Stimulated activated CD4-positive, alpha-beta T cell treated with anti-CD3 and anti-CD28 coated beads, Interleukin-2, amount 100 ng/mL, for 24 hours (primary cell): ENCODE results near the gene MIPEP.

Experiments
- DNase-seq, 2 donors: peaks; one replicate each; pipeline ENCODE4 v3.0.0-alpha.2; 2020

Gene MIPEP

DNA sequence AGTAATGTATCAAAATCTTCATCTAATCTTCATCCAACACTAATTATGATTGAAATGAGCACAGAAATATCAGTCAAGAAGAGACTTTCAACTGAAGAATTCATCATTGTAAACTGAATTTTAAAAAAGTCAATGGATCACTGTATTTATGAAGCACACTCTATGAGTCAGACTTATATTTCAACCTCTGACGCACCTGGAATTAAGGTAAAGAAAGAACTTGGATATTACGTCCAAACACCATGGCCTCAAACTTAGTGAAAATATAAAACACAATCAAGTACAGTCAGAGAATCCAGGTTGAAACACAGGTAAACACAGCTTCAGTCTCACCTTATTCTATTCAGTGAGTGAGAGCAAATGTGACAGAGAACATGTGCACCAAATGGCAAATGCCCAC is 39.5 kb downstream of the MIPEP start:
- no peak for DNase-seq

DNA sequence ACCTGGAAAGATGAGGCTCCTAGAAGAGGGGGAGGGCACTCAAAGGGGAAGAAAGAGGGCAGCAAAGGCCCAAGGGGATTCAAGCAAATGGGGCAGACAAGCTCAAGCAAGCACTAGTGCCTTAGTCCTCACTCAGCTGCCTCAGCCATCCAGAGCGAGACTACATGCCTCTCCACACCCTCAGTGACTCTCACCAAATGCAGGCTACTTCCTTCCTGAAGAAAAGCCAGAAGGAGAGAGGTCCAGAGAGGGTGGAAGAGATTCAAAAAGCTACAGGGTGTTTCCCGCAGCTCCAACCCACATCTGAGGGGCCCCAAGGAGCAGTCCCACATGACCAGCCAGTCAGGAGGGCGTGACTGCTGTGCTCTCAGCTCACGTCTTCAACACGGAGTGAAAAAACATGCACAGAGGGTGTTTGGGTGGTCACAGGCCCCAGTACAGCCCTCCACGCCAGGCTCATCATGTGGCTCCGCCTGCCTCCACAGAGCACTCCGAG is 40.5 kb downstream of the MIPEP start:
- no peak for DNase-seq

DNA sequence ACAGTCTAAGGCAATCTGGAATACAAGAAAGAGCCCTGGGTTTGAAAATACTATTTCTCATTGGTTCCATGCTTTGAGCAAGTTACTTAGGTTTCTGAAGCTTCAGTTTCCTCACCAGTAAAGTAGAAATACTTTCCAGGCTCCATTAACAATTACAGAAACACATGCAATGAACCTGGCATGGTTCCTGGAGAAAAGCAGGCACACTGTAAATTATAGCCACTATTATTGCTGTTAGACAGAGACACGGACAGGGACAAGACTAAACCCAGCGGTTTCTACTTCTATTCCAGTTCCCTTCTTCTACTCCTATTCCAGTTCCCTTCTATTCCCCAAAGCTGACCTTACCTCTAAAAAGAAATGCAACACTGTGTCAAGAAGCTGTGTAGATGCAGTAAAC is 41.2 kb downstream of the MIPEP start:
- DNase-seq, result no peak

DNA sequence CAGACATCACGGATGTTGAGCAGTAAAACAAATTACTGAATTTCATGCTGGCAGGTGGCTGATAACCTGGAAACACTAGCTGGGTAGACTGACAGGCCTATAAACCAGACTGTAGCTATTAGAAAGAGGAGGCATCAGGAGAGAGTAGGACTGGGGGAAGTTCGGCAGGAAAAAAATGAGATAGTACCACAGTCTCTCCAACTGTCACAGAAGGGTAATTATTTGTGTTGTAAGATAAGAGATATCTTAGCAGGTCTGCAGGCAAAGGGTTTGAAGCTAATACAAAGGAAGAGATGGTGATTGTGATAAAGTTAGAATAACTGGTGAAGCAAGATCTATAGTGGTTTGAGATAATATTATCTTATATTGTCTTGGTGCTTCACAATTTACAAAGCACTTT is 41.7 kb downstream of the MIPEP start:
- no peak for DNase-seq

DNA sequence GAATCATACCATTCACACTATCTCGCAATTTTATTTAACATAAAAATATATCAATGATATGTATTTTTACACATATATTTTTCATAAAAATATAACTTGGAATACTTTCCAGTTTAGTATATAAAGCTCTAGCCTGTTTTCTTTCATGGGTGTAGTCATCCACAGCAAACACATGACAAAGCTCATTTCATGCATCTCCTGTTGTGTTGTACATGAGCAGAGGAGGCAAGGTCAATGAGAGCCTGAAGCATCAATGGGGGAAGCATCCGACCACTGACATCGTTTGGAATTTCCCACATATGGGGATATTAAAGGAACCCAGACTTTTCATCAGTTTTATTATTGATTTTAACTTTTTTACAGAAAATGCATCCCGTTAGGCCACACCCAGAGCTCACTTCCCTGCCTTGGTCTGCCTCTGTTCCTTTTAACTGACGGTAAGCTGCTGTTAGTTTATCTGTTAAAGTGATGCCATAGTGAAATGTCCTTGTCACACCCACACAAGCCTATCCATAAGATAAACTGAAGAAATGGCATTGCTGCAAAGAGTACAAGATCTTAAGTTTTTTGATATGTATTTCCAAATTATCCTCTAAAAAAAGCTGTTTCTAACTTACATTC is 44.0 kb downstream of the MIPEP start:
- no peak for DNase-seq

DNA sequence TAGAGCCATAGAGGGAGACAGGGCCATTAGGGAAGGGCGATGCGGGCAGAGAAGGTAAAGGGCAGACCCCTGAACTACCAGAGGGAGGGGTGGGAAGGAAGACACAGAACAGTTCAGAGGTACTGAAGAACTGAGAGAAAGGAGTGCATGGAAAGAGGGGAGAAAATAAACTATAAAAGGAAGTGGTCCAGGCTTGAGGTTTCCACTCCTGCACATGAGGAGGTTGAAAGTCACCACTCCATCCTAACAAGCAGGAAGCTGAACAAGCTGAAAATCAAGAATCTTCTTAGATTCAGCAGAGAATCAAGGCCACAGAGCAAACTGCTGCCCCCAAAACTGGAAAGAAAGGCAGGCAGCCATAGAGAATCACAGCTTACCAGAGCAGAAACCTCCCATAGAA is 45.1 kb downstream of the MIPEP start:
- no peak for DNase-seq

DNA sequence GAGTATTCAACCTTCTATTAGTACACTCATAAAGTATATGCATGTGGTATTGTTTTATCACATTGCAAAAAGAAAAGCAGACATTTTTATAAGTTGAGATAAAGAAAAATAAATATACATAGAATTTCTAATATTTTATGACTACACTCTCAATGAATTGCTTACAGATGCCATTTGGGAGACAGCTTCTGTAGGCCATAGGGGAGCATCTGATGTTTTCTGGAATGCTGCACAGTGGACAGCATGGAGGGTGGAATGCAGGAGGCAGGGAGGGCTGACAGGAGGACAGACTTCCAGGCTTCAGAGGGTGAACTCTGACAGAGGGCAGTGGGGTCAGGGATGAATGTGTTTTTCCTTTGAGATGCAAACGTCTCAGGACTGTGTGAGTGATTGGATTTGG is 45.8 kb downstream of the MIPEP start:
- DNase-seq, result no peak

DNA sequence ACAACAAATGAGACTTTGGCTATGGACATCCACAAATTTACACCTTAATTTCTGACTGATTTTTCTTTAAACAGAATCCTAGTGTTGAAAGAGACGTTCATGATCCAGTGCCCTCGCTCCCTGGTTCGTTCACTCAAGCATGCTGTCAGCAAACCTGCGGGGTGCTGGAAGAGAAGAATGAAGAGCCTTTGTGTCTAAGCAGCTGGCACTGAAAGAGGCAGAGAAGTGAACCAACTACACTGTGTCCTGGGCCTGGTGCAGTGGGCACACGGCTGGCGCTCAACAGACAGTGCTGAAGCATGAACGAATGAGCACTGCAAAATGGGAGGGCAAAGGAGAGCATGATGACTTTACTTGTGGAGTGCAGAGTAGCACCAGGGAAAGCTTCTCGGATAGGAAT is 46.8 kb downstream of the MIPEP start:
- no peak for DNase-seq

DNA sequence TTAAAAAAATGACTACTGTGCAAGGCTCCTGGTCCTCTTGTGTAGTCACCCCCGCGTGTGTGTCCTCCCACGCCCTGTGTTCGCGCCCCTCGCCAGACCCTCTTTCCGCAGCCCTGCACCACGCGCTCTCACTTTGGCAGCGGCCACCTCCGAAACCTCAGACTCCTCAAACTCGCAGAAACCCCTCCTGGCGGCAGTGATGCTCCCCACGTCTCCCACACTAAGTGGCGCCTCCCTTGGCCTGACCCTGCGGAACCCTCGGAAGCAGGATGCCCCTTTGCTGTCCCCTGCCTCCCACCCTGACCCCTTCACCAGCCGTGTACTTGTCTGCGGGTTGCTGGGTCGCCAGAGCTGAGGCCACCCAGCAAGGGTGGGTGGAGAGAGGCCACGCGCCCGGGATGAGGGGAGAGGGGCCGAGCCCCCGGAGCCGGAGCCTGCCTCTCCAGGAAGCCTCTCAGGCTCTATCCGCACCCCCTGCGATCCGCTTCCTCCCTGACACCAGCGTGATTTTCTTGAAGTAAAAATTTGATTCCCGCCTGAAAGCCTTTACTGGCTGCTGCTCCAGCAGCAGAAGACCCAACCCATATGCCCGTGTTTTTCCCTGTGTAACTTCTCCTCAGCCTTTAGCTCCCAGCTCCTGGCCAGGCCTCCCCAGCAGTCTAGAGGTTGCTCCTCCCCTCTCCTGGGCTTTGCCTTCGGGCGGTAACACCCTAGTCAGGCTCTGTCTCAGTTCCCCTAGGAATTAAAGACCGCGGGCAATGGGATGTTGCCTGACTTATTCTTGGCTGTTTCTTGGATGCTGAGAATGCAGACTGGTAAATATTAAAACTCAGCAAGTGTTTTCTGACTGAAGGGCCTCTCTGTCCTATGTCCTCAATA is 55.2 kb downstream of the MIPEP start:
- DNase-seq, result no peak

DNA sequence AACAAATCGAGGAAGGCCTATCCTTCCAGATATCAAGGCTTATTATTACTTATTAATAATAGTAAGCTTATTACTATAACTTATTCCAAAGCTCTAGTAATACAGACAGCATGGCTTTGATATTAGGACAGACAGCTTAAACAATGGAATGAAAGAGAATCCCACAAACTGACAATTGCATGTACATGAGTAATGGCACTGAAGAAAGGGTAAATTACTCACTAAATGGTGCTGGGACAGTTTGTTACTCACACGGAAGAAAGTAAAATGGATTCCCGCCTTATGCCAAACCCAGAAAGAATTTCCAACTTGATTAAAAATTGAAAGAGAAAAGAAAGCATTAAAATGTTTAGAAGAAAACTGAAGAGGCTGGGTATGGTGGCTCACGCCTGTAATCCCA is 60.3 kb downstream of the MIPEP start:
- DNase-seq, result no peak

DNA sequence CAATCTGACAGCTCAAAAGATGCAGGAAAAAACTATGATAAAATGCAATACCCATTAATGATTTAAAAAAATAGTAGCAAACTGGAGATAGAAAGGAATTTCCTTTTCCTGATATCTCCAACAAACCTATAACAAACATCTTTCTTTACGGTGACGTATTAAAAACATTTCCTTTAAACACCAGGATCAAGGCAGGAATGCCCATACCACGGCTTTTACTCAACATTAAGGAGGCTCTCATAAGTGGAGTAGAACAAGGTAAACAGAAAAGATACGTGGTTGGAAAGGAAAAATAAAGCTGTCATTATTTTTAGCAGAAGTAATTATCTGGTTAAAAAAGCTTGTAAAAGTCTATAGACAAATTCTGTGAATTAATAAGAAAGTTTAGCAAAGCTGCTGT is 61.1 kb downstream of the MIPEP start:
- DNase-seq, result no peak

DNA sequence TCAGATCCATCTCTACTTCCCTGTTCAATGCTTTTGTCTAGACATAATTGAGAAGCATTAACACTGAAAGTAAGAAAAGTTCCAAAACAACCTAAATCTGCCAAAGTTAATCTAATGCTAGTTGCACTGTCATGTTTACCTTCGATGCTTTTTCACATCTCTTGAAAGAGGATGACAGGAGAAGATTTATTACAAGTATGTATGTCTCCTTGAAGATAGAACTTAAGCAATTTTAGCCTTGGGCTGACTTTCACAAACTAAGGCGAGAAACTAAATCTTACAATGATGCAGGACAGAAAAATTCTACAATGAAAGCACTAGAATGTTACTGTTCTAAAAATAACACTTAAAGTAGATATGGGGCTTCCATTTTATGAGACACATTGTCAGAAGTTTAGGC is 64.0 kb downstream of the MIPEP start:
- DNase-seq, result no peak

DNA sequence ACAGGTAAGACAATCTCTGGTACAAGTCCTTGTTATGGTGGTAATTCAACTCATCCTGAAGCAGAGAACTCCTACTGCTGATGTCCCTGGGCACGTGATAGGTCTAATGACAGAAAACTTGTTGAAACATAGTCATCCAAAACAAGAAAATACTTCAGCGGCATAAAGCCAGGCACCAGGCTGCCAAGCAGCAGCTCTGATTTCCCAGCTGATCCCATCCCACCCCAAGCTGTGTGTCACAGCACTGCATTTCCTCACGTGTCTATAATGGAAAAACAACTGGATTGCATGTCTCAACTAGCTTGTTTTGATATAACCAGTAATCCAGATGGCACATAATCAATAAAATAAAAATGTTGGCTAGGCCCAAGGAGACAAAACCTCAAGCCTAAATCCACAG is 64.8 kb downstream of the MIPEP start:
- no peak for DNase-seq

DNA sequence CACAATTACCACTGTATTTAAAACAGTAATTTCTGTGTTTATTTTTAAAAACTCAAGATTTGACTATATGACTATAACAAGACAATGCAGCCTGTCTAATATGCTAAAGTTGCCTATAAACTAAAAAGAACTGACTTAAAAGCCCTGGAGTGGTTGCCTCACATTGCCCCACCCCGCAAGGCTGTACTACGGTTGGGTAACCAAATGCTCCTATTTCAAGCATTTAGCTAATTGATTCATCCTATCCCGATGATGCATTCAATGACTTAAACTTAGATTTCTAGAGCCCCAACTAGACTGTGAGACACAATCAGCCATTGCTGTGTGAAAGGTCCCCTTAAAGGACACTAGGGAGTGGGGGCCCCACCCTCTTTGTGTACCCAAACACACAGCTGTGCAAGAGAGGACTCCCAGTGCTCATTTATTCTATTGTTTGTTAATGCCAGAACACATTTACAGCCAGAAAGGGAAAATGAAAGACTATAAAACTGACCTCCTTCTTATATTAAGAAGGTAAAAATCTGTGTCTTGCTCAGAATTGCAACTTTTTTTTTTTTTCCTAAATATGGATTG is 66.9 kb downstream of the MIPEP start:
- DNase-seq, result no peak

DNA sequence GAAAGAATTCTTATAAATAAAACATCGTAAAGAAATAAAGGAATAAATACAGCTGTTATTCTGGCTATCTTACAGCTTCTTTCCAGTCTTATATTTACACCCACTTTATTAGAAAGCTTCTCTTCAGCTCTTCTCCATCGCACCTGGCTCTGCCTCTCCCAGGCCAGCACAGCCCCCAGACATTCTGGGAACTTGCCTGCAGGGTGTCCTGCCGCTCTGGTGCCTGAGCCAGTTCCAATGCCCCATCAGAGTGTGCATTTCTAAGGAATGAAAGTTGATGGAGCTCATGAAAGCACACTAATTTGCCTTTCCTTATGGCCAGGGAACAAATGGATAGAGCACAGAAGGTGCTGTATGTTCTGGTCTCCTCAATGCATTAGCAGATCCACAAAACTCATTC is 68.7 kb downstream of the MIPEP start:
- DNase-seq, result no peak

DNA sequence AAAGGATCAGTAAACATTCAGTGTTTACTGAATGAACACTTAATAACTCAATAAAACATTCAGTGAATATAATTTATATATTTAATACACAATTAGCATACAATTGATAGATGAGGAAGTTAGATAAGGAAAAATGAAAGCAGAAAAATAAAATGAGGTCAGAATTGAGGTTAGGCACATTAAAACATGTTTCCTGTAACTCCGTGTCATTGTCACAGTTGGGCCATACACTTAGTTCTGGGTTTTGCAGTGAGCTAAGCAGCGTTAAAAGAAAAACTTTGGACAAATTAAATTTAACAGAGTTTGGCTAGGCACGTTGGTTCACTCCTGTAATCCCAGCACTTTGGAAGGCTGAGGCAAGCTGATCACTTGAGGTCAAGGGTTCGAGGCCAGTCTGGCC is 71.4 kb downstream of the MIPEP start:
- DNase-seq, result no peak

DNA sequence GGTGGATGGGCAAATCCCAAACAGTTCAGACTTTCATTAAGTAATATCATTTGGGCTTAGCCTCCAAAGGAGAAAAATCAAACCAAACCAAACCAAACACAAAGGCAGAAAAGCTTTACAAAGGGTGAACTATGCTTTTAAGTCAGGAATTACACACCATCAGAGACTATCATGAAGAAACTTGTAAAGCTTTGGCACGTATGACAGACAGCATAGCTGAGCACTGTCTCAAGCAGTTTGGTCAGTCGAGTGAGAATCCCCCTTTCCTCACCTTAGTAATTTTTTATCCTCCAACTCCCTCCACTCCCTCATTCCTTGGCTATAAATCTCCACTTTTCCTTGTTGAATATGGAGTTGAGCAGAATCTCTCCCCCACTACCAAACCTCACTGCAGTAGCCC is 72.1 kb downstream of the MIPEP start:
- DNase-seq, result no peak

DNA sequence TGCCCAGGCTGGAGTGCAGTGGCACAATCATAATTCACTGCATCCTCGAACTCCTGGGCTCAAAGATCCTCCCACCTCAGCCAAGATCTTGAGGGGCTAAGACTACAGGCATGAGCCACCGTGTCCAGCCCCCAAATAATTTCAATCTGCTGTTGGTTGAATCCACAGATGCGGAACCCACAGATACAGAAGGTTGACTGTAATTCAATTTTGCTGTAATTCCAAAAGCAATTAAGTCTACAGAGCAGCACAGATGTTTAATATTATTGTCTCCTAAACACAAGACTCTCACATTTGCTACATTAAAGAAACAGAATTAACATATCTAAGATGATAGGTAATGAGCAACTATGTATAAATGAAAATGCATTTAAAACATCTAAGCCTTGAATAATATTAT is 75.6 kb downstream of the MIPEP start:
- no peak for DNase-seq

DNA sequence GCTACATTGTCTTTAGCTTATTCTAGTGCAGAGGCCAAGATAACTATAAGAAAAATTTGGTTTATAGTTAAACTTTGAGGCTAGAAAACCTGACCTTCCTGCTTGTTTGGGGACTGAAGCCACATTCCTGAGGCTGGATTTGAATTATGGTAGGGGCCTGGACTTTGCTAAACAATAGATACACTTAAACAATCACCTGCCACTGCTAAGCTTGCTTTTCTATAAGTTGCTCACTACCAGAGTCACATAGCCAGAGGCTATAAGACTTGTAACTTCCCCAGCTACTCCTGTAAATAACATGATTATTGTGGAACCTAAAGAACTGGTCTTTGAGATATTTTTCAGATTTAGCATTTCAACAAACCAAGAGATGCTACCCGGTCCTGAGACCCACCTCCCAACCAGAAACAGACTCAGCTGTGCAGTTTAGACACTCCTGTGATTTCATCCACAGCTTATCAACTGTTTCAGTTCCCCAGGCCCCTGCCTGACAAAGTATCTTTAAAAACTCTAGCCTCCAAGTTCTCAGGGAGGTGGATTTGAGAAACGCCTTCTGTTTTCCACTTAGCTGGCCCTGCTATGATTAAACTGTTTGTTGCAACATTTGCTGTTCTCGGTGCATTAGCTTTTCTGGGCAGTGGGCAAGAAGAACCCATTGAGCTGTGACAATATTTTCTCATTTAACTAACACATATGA is 77.7 kb downstream of the MIPEP start:
- DNase-seq, result no peak

DNA sequence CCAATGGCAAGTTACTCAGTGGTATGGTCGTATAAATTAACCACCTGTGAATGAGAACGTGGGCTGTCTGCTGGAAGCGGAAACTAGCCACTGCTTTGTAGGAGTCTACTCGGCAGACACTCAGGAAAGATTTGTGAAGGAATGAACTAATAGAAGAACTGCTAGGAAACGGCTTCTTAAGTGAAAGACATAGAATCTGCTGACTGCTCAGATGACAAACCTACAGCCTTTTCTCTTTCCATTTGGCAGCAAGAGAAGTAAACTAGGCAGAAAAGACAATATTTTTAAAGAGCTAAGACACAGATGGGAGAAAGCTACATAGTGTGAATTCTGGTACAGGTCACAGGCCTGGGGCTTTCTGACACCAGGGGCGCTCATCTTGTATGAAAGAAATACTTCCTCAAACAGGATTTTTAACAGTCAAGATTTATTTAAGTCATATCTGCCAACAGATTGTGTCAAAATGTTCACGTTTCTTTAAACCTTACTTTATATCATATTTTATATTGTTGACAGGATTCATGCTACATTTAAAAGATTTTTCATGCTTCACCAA is 78.4 kb downstream of the MIPEP start:
- no peak for DNase-seq

DNA sequence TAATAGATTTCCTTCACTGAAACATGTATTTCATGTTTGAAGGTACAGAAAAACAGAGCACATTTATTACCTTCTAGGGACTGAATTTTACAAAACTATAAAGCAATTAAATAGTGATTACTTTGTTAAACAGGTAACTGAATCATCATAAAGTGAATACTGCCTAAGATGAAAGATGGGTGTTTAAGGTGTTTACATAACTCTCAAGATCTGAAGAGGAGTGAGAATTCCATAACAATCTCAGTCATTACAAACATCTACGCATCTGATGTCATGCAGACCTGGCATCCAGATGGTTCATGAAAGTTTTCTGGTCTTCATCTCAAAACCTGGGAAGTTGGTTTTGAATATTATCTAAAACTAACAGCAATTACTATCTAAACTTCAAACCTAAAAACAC is 80.4 kb downstream of the MIPEP start:
- DNase-seq, result no peak

DNA sequence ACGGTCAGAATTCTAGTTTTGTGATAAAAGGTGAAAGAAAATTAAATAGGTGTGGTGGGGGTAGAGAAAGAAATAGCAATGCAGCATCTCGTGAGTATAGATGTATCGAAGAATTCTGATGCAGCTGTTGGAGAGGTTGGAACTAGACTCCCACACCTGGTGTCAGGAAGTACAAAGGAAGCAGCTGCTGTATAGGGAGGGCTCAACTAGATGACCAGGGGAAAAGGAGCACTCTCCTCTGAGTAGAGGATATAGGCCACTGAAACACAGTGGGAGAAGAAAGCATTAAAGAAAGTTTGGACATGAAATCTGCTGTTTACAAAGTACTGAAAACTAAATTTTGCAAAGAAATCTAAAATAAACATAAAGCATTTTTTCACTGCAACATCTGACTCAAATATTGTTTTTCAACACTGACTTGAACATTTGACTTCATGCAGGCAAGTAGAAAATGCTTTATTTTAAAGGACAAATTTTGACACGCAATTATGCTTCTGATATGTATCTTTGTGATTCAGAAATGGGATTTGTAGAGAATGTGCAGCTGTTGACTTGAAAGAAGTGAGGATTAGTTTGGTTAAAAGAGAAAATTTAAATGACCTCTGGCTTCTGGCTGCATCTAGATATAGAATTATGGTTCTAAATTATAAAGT is 82.2 kb downstream of the MIPEP start:
- no peak for DNase-seq

DNA sequence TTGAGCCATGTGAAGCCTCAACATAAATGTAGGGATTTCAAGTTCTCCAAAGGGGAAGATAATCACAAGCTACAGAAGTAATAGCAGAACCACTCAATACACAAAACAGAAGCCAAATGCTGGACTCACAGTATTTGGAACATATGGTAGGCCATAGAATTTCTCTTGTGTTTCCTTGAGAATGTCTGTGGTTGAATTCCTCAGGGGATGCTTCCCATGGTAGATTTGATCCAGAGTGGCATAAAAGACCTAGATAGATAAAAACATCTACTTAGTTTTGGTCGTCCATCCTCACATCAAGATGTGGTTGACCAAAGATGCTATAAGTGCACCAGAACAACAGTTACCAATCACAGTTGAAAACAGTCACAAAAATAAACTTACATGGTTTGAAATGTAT is 83.4 kb downstream of the MIPEP start:
- DNase-seq, result no peak
